H54 (cell line): Measurements from ENCODE around the gene PEX6.
A peak's percentile ranks its signal among the peaks of the same experiment; 100 is the strongest.
"Not testable (repeated sequence)": the region's sequence is repeated elsewhere in the genome, so short reads cannot be mapped to it uniquely, and the experiment has no call there.

ENCODE experiments used
- DNase-seq: peaks from one replicate; pipeline ENCODE4 v3.0.0; 2011; ENCODE audit warnings: low spot score, mixed read lengths; ENCODE audit not compliant: insufficient read length
- FAIRE-seq: peaks from 3 replicates; lab custom pipeline; 2011; peaks lifted over from hg19 to GRCh38; lab: Jason Lieb, UNC
- POLR2A ChIP-seq: IDR thresholded peaks from 2 replicates; pipeline ENCODE4 v1.6.1; 2011; ENCODE audit warnings: low read depth, mild to moderate bottlenecking, low read length

The PEX6 gene

DNA sequence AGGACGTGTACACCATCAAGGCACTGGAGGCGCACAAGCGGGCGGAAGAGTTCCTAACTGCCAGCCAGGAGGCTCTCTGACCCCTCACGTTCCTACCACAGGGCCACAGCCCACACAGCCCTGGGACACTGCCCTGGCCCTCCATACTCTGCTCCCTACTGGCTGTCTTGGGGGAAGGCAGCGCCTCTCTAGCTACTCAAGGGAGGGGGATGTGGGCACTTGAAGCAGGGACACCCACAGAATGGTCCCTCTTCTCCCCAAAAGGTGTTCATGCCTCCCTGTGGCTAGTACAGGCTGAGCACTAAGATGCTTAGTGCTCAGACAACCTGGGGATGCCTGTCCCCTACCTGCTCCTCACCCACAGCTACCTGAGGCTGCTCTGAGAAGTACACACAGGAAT is 32.2 kb upstream of the PEX6 start:
- FAIRE-seq: no peak
- TF ChIP-seq POLR2A: no peak
- no peak for DNase-seq

DNA sequence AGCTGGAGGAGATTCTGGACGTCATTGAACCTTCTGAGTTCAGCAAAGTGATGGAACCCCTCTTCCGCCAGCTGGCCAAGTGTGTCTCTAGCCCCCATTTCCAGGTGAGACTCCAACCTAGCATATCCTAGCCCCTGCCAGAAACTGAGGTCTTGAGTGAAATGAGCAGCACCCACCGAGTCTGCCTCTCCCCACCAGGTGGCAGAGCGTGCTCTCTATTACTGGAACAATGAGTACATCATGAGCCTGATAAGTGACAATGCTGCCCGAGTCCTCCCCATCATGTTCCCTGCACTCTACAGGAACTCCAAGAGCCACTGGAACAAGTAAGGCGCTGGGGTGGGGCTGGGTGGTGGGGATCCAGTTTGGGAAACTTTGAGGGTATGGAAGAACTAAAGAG is 30.1 kb upstream of the PEX6 start:
- FAIRE-seq (no peak), DNase-seq (no peak)
- TF ChIP-seq POLR2A: no peak

DNA sequence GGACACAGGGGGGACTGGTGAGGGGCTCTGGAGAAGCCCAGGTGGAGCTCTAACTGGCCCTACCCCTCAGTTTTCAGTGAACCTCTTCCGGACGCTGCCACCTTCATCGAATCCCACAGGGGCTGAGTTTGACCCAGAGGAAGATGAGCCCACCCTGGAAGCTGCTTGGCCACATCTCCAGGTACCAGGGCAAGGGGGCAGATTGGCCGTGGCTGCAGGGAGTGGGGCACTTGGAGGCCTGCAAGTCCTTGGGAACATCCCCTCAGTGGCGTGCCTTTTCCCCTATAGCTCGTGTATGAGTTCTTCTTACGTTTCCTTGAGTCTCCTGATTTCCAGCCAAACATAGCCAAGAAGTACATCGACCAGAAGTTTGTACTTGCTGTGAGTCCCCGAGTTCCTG is 28.1 kb upstream of the PEX6 start:
- DNase-seq: no peak
- no peak for TF ChIP-seq POLR2A
- FAIRE-seq: no peak

DNA sequence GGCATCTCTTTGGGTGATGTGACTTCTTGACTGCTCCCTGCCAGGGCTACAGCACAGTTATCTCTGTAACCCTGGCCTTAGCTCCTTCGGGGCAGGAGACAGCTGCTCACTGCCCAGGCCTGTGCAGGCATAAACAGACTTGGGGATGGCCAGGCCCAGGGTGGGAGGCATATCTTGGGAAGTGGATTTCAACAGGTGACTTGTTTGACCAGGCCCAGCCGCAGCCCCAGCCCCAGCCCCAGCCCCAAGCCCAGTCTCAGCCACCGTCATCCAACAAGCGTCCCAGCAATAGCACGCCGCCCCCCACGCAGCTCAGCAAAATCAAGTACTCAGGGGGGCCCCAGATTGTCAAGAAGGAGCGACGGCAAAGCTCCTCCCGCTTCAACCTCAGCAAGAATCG is 27.3 kb upstream of the PEX6 start:
- TF ChIP-seq POLR2A: no peak
- DNase-seq: no peak
- no peak for FAIRE-seq

DNA sequence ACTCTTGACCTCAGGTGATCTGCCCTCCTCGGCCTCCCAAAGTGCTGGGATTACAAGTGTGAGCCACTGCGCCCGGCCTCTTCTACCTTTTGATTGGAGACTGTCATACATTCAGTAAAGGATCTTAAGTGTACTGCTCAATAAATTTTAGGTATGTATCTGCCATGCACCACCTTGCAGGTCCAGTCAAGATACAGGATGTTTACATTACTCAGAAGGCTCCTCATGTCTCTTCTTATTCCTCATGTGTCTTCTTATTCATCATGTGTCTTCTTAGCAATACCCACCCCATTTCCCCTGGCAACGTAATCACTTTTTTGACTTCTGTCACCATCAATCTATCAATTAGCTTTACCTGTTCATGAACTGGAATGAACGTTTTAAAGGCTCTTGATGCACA is 26.9 kb upstream of the PEX6 start:
- DNase-seq: no peak
- no peak for FAIRE-seq
- TF ChIP-seq POLR2A: no peak

DNA sequence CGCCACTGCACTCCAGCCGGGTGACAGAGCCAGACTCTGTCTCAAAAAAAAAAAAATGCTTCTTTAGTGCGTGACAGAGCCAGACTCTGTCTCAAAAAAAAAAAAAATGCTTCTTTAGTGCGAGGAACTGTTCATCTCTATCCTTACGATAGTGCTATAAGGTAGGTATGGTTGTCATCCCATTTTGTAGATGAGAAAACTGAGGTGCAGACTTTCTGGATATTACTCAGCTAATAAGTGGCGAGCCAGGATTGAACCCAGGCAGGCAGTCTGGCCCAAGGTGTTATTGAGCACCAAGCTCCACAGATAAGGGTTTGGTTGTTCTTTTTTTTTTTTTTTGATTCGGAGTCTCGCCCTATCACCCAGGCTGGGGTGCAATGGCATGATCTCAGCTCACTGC is 22.9 kb upstream of the PEX6 start:
- FAIRE-seq: no peak
- no peak for TF ChIP-seq POLR2A
- DNase-seq: no peak

DNA sequence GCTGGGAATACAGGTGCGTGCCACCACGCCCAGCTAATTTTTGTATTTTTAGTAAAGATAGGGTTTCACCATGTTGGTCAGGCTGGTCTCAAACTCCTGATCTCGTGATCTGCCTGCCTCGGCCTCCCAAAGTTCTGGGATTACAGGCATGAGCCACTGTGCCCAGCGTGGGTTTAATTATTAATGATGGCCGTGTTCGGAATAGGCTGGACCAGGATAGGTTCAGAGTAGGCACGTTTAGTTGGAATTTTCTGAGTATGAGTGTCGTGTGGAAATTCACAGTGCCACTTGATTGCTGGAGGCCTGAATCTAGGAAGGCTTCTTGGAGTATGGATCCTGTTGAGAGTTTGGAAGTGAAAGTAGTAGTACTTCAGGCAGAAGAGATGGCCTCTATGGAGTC is 19.2 kb upstream of the PEX6 start:
- not testable (repeated sequence) for FAIRE-seq, DNase-seq

DNA sequence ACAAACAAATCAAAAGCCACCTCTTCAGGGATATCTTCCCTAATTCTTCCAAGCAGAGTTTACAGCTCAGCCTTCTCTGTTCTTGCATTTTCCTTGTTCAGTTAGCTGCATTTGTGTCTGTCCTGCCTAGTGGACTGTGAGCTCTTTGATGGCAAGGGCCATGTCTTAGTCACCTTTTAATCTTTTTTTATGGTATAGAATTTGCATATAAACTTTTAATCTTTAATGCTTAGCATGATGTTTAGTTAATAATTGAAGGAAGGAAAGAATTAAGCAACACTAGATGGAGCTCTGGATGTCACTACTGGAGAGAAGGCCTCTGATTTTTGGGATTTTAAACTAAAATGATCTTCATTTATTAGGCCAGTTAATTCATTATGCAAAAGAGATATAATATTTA is 17.5 kb upstream of the PEX6 start:
- TF ChIP-seq POLR2A: no peak
- no peak for DNase-seq
- FAIRE-seq: no peak

DNA sequence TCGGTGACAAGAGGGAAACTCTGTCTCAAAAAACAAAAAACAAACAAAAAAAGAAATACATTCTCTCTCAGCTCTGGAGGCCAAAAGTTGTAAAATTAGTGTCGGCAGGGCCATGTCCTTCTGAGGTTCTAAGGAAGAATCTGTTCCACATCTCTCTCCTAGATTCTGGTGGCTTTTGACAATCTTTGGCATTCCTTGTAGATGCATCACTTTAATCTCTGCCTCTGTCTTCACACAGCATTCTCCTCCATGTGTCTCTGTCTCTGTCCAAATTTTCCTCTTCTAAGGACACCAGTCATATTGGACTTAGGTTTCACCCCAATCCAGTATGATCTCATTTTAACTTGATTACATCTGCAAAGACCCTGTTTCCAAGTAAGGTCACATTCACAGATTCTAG is 14.5 kb upstream of the PEX6 start:
- no peak for DNase-seq
- TF ChIP-seq POLR2A: no peak
- FAIRE-seq: no peak

DNA sequence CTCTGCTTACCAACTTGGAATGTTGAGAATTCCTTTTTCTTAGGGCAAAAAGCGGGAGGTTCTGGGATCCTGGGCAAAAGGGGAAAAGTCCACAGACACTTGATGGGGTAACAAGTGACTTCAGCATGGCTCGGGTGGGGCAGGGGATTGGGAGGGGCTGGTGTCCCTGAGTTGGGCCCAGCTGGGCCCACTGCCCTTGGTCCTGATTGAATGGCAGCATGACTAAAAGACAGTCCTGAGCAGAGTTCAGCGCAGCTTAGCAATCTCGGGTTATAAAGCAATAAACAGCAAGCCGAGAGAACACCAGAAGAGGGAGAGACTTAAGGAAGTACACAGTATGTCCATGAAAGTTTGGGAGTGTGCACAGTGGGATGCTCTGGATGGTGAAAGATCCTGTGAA is 10.9 kb upstream of the PEX6 start:
- DNase-seq: no peak
- no peak for FAIRE-seq
- no peak for TF ChIP-seq POLR2A

DNA sequence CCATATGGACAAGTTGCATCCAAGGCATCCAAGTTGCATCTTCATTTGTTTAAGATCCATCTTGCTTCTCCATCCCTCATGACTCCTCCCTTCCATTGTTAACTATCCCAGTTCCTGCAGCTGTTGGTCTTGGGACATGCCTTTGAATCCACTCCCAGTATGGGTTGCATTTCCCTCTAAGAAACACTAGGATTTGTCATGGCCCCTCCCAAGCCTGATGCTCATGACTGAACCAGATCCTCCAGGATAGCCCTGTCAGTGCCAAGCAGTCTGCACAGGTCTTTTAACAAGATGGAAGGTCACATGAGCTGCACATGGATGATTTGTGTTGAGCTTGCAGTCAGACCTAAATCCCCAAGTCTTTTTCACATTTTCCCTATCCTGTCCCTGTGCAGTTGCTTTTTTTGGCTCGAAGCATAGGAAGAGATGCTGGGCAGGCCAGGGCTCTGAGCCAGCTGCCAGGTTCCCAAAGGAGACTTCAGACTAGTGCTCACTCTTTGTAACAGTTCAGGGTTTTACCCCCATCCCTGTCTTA is 9.6 kb upstream of the PEX6 start:
- no peak for FAIRE-seq
- no peak for DNase-seq
- no peak for TF ChIP-seq POLR2A

DNA sequence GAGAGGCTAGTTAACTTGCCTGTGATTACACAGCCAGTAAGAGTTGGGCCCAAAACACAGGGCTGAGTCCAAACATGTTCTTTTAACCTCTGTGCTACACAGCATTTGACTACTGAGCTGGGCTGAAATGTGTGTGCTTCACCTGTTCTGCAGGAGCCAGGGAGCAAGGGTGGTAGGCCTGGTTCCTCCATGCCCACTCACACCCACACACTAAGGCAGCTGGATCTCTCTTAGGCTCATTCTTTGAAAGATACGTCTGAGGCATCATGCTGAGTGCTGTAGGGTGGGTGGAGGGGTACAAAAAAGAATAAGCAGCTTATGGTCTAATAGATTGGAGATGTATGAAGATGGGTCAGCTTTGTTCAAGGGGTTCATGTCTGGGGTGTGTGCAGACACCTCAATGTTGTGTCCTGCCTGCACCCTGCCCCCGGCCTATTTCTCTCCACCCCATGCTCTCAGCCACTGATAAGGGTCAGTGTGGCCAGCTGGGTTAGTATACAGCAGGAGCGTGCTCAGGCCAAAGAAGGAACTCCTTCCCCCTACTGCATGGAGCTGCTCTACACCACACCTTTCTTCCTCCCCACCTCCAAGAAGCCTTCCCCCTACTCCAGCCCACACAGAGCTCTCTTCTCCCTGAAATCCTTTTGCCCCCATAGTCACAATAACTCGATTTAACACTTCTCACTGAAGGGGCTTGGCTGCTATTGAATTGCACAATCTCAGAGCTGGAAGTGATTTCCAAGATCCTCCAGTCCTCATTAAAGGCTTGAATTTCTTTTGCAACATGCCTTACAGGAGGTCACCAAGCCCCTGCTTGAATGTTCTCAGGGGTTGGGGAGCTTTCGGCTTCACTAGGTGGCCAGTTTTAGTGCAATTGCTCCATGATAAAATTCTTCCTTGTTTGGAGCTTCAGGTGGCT is 8.8 kb upstream of the PEX6 start:
- DNase-seq: no peak
- no peak for FAIRE-seq
- no peak for TF ChIP-seq POLR2A

DNA sequence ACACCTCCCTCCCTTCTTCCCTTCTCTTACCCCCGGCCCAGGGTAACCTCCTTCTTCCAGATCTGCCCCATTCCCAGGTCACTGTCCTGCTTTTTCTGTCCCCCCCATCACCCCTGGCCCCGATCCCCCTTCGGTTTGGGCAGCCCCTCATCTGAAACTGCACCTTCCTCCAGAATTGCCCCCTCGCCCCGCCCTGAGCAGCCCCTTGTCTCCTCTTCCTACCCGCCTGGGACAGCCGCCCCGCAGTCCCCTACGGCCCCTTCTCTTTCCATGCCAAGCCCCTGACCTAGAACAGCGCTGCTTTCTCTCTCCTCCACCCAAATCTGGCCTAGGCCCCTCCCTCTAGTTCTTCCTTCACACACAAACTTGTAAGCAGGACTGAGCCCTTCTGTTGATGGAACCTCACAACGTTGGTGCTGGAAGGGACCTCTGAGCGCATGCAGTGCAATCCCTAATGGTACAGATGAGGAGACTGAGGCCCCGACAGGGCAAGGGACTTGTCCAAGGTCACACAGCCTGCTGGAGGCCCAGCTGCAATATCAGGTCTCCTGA is 6.0 kb upstream of the PEX6 start:
- no peak for FAIRE-seq
- no peak for DNase-seq
- no peak for TF ChIP-seq POLR2A

DNA sequence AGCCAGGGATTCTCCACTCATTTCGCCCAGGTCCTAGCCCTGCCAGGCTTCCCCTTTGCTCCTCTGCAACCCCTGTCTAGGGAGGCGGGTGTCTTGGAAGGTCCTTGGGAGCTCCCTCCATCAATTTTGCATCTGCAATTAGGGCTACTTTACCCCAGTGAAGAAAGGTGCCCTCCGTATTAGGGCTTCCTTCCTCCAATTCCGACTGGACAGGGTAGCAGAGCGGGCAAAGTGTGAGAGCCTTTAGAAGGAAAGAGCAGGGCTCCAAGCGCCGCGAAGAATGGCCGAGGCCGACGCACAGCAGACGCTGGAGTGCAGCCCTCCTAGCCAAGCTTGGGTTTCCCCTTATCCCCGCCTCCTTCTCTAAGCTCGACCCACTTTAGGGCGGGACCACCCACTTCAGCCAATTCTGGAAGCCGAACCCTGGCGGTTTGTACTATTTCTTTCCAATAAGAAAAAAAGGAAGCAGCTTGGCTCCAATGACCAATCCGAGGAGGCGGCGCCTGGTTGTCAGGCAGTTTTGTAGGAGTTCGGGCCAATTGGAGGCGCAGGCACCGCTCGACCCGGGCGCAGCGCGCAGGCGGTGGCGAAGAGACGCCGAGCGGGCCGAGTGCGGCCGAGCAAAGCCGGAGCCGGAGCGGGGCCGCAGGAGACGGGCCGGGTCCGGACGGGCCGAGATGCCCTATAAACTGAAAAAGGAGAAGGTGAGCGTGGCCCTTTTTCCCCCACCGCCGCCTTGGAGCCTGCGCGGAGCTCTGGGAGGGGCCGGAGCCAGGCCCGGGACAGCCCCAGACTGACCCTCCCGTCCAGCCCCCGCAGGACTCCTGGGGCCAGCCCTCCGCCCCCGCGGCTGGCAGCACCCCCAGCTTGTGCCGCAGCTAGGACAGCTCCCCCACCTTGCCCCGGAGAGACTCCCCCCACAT is 5.3 kb upstream of the PEX6 start, which contains the start of gene PPP2R5D:
PPP2R5D (plus strand) TSS at position 570 of the 923 bp plus-strand sequence; CDS start at position 678, 108 bp downstream.
- DNase-seq: peak; percentile 98
- TF ChIP-seq POLR2A: peak; percentile 63
- peak; percentile 33 for FAIRE-seq

DNA sequence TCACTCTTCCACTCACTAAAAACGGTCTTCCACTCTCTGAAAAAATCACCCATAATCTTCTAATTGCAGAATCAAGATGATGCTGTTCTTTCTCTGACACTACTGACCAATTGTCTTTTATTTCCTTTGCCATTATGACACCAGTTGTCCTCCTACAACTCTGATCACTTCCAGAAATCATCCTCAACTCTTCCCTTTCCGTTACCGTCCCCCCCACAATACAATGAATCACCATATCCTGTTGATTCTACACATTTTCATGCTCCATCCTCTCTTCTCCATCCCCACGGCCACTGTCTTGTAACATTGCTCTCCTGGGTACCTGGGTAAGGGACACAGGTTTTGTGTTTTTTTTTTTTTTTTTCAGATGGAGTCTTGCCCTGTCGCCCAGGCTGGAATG is 2.9 kb upstream of the PEX6 start:
- DNase-seq: no peak
- no peak for FAIRE-seq
- TF ChIP-seq POLR2A: no peak
